T-helper 1 cell treated with Interleukin-12 subunit alpha and Interleukin-12 subunit beta and Interleukin-4 antibody, amounts not matched to agents 30 ng/mL and 1 ng/mL, for 36 hours (primary cell): ENCODE results near the gene MT2A. TPM values are rescaled to one million over a fixed set of nuclear protein-coding genes. Genes with fewer than 3 reads are reported as not detected.
"Not testable (repeated sequence)": the region's sequence is repeated elsewhere in the genome, so short reads cannot be mapped to it uniquely, and the experiment has no call there.

Experiments used
- intact Hi-C: fragments of 100-400 bp; cut with micrococcal nuclease; formaldehyde crosslinking; loops from one replicate; pipeline ENCODE4 v1.15.1; 2024
- total RNA-seq: library from RNA; stranded (reverse); gene quantifications from 2 replicates; pipeline ENCODE4 v1.2.3, GENCODE V29; 2022

MT2A gene
- total RNA-seq, 1 donor from 2014 or later = 350 TPM

- intact Hi-C loops = loop anchor here (1.0 kb wide), 2 partner anchors 8 to 9 kb away; partner anchors contain the start of genes MT1E and MT2A
Observed at GRCh38 chr16:56617212-56618085, 9.1 kb downstream of the MT2A start.

GRCh38 chr16:56618138-56618537 is 9.8 kb downstream of the MT2A start:
- intact Hi-C loops = no loop called here

- intact Hi-C loops = no loop called here
Observed at GRCh38 chr16:56620339-56620897, 12.0 kb downstream of the MT2A start.

- intact Hi-C loops = not testable (repeated sequence)
Observed at GRCh38 chr16:56621665-56622445, 13.5 kb downstream of the MT2A start.

GRCh38 chr16:56623184-56623583 is 14.8 kb downstream of the MT2A start:
- intact Hi-C loops = not testable (repeated sequence)

- intact Hi-C loops = no loop called here
Observed at GRCh38 chr16:56623637-56624036, 15.3 kb downstream of the MT2A start.

- intact Hi-C loops = loop anchor here (1.0 kb wide), 8 partner anchors 8 to 77 kb away; partner anchors contain the start of genes MT1F, MT1X and MT2A
Observed at GRCh38 chr16:56625140-56625942, 17.0 kb downstream of the MT2A start, which contains the start of gene MT1E. Gene MT1E (plus strand): TSS chr16:56625781. CDS start chr16:56625852, 71 bp downstream.

- intact Hi-C loops = loop anchor here (1.0 kb wide), 8 partner anchors 8 to 76 kb away; partner anchors contain the start of genes MT1F, MT1X and MT2A
Observed at GRCh38 chr16:56625943-56626654, 17.7 kb downstream of the MT2A start.

- intact Hi-C loops = no loop called here
Observed at GRCh38 chr16:56626685-56627084, 18.3 kb downstream of the MT2A start.

GRCh38 chr16:56628486-56629350 is 20.3 kb downstream of the MT2A start:
- intact Hi-C loops = no loop called here

GRCh38 chr16:56629531-56629930 is 21.1 kb downstream of the MT2A start:
- intact Hi-C loops = no loop called here

- intact Hi-C loops = no loop called here
Observed at GRCh38 chr16:56630134-56630533, 21.8 kb downstream of the MT2A start.

GRCh38 chr16:56631197-56631596 is 22.8 kb downstream of the MT2A start:
- intact Hi-C loops = no loop called here

GRCh38 chr16:56631832-56632155 is 23.4 kb downstream of the MT2A start:
- intact Hi-C loops = loop anchor here (1.0 kb wide), 1 partner anchor 54 kb away; no protein-coding TSS in a partner anchor

GRCh38 chr16:56632156-56632847 is 23.9 kb downstream of the MT2A start, which contains the start of gene MT1M:
Gene MT1M (plus strand): TSS chr16:56632659. CDS start chr16:56632732, 73 bp downstream.
- intact Hi-C loops = loop anchor here (1.0 kb wide), 1 partner anchor 55 kb away; no protein-coding TSS in a partner anchor

GRCh38 chr16:56632848-56633365 is 24.5 kb downstream of the MT2A start:
- intact Hi-C loops = loop anchor here (1.0 kb wide), 1 partner anchor 56 kb away; no protein-coding TSS in a partner anchor

GRCh38 chr16:56633535-56633934 is 25.2 kb downstream of the MT2A start:
- intact Hi-C loops = no loop called here
